Peyer's patch (tissue), 4 donors: ENCODE results near the gene SRGAP2C.
"Not testable (repeated sequence)": the region's sequence is repeated elsewhere in the genome, so short reads cannot be mapped to it uniquely, and the experiment has no call there.

ENCODE experiments used
- CTCF ChIP-seq, 6 experiments: fragments of 450-650 bp in 4 of 6; fragments of 200-600 bp in 2 of 6; sonication (generic) in 1 of 6; IDR thresholded peaks; one replicate each; pipeline ENCODE4 v1.5.1; 2017 to 2019; ENCODE audit warnings: antibody characterized with exemption in 6 of 6, mild to moderate bottlenecking in 3 of 6, moderate library complexity in 1 of 6
- POLR2A ChIP-seq, 2 donors: fragments of 450-650 bp; IDR thresholded peaks; one replicate each; pipeline ENCODE4 v1.5.1; 2017; ENCODE audit warnings: antibody characterized with exemption in 2 of 2, mild to moderate bottlenecking in 2 of 2, moderate library complexity in 2 of 2

GRCh38 chr1:121151294-121151693 lies 33.5 kb upstream of the SRGAP2C start:
- not testable (repeated sequence) for TF ChIP-seq POLR2A, CTCF (IDR thresholded peaks at IDR 0.05)
